ES-I3 (cell line): Measurements from ENCODE around the gene UBE2D4.
"Not testable (repeated sequence)": the region's sequence is repeated elsewhere in the genome, so short reads cannot be mapped to it uniquely, and the experiment has no call there.

Experiments used
- H3K36me3 ChIP-seq: 2 replicates; pipeline ENCODE4 v1.6.1; 2013; ENCODE audit warnings: mild to moderate bottlenecking, low read length, control low read depth, moderate library complexity; ENCODE audit not compliant: insufficient read depth
- H3K4me1 ChIP-seq: 2 replicates; pipeline ENCODE4 v1.6.1; 2013; ENCODE audit warnings: mild to moderate bottlenecking, control low read depth, low read length; ENCODE audit not compliant: insufficient read depth
- H3K9ac ChIP-seq: 2 replicates; pipeline ENCODE4 v1.6.1; 2013; ENCODE audit warnings: low read depth, mild to moderate bottlenecking, low read length, moderate library complexity
- H3K9me3 ChIP-seq: 2 replicates; pipeline ENCODE4 v1.6.1; 2013; ENCODE audit warnings: mild to moderate bottlenecking, low read length, moderate library complexity; ENCODE audit not compliant: control insufficient read depth, insufficient read depth

The UBE2D4 gene

DNA sequence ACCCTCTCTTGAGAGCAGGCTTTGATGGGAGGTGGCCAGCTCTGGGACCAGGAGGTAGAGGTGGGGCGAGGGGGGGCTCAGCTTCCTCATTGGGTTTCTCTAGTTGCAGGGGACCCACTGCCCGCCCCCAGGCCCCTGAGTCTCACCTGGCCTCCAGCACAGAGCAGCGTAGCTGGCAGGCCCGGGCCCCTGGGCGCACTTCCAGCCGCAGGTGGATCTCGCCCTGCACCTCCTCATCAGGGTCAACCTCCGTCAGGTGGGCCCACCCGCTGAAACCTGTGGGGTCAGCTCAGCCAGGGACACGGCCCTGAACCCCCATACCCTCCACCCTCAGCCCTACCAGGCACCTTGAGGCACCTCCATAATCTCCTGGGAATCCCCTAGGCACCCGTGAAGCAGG, 43.4 kb downstream of the UBE2D4 start:
- not testable (repeated sequence) for H3K9ac ChIP-seq, H3K4me1 ChIP-seq, H3K9me3 ChIP-seq, H3K36me3 ChIP-seq

DNA sequence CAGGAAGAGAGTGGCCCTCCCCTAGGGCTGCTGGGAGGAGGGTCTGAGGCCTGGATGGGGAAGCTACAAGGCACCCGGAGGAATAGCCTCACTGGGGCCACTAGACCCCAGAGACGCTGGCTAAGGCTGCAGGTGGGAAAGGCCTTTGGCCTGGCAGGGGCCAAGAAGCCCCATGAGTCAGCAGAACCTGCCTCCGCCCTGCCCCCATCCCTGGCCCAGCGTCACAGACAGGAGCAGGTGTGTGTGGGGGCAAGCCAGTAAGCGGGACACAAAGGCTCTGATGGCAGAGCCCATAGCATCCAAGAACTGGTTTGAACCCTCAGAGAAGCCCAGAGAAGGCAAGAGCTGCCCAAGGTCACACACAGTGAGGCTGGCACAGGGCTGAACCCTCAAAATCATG, 44.5 kb downstream of the UBE2D4 start:
- not testable (repeated sequence) for H3K36me3 ChIP-seq, H3K9me3 ChIP-seq

DNA sequence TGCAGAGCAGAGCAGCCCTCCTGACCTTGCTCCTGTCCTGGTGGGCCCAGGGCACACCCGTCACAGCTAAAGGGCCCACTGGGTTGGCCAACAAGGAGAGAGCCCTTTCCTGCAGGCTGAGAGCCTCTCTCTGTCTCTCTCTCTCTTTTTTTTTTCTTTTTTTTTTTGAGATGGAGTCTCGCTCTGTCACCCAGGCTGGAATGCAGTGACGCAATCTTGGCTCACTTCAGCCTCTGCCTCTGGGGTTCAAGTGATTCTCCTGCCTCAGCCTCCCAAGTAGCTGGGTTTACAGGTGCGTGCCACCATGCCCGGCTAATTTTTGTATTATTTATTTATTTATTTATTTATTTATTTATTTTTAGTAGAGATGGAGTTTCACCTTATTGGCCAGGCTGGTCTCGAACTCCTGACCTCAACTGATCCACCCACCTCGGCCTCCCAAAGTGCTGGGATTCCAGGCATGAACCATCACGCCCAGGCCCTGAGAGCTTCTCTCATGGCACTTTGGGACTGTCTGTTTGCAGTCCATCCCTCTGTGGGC, 47.9 kb downstream of the UBE2D4 start:
- not testable (repeated sequence) for H3K36me3 ChIP-seq, H3K4me1 ChIP-seq, H3K9ac ChIP-seq, H3K9me3 ChIP-seq

More for the DNA sequence above, 44.5 kb downstream of the UBE2D4 start:
- not testable (repeated sequence) for H3K4me1 ChIP-seq, H3K9ac ChIP-seq

DNA sequence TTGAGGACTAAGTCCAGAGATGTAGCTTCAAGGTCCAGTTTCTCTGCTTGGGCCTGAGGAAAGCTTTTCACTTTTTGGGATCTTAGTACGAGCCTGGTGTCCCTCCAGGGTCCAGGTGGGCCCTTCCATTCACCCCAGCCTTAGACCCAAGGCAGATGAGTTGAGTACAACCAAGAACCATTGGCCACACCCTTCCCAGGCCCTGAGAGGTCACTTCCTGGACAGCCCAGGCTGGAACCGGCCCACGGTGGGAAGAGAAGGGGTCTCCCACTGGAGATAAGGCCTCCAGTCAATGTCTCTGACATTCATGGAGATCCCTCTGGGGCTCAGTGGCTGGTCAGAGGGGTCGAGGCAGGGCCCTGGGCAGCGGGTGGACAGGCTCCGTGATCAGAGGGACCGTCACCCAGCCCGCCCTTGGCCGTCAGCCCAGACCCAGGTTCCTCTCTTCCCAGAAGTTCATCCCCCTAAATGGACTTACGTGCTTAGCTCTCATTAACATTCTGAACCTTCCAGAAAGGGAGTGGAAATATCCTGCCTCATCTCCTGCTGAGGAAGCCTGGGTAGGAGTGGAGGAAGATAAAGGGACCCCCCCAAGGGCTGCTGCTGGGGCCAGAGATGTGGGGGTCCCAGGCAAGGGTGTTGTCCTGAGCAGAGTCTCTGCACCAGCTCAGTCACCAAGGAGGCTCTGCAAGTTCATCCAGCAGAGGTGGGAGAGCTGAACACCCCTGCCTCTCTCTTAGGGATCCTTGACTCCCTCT, 48.7 kb downstream of the UBE2D4 start:
- H3K9ac ChIP-seq, H3K36me3 ChIP-seq, H3K4me1 ChIP-seq: not testable (repeated sequence)

DNA sequence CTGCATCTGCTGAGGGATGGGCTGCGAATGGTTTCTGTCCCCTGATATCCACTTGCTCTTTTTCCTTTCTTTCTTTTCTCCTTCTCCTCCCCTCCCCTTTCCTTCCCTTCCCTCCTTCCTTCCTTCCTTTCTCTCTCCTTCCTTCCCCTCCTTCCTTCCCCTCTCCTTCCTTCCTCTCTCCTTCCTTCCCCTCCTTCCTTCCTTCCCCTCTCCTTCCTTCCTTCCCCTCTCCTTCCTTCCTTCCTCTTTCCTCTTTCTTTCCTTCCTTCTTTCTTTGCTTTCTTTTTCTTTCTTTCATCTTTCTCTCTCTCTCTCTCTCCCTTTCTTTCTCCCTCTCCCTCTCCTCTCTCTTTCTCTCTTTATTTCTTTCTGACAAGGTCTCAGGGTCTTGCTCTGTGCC, 51.3 kb downstream of the UBE2D4 start:
- no peaks in the 10 kb centered on the region for H3K9me3 ChIP-seq

More for the DNA sequence above, 48.7 kb downstream of the UBE2D4 start:
- H3K9me3 ChIP-seq = not testable (repeated sequence)

DNA sequence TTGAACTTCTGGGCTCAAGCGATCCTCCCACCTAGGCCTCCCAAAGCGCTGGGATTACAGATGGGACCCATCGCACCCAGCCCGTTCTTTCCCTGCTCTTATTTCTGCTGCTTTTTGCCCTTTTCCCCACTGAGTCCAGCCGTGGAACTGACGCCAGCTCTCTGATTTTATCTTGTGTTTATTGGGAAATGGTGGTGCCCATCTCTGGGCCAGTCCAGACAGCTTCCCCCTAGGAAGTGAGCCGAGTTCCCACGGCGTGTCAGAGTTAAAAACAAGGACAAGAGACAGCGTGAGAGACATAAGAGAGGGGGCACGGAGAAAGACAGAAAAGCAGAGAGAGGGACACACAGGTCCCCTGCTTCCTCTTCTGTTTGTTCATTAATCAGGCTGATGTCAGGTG, 51.9 kb downstream of the UBE2D4 start:
- not testable (repeated sequence) for H3K36me3 ChIP-seq, H3K9ac ChIP-seq, H3K4me1 ChIP-seq, H3K9me3 ChIP-seq

More for the DNA sequence above, 51.3 kb downstream of the UBE2D4 start:
- no peaks in the 10 kb centered on the region for H3K36me3 ChIP-seq
- no peaks in the 10 kb centered on the region for H3K4me1 ChIP-seq
- H3K9ac ChIP-seq = no peak overlapping the region

DNA sequence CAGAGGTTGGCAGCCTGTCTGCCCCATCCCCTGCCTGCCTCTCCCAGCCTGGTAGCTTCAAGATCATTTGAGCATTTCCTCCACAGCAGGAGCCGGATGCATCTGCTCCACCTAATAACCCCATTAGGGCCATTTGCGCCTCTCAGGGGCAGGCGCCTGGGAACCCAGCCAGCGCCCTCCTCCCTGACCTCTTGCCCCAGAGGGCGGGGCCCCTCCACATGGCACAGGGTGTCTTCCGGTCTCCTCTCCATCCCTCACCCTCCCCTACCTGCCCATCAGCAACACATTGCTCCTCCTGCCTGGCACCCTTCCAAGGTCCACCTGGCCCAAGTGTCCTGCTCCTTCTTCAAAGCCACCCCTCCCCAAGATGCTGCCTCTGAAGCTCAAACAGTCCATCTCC, 56.6 kb downstream of the UBE2D4 start:
- not testable (repeated sequence) for H3K36me3 ChIP-seq, H3K9ac ChIP-seq, H3K4me1 ChIP-seq, H3K9me3 ChIP-seq

DNA sequence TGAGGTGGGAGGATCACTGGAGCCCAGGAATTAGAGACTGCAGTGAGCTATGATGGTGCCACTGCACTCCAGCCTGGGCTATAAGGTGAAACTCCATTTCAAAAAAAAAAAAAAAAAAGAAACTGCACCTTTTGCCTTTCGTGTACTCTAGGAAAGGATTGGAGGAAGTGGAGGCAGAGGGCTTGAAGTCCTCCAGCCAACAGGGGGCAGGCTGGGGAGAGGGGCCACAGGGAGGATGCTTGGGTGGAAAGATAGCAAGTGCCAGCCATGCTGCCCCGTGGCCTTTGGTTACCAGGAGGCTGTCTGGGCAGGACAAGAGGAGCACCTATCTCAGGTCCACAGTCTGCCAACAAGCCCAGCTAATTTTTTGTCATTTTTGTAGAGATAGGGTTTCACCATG, 57.5 kb downstream of the UBE2D4 start:
- H3K9me3 ChIP-seq, H3K36me3 ChIP-seq, H3K4me1 ChIP-seq, H3K9ac ChIP-seq: not testable (repeated sequence)

DNA sequence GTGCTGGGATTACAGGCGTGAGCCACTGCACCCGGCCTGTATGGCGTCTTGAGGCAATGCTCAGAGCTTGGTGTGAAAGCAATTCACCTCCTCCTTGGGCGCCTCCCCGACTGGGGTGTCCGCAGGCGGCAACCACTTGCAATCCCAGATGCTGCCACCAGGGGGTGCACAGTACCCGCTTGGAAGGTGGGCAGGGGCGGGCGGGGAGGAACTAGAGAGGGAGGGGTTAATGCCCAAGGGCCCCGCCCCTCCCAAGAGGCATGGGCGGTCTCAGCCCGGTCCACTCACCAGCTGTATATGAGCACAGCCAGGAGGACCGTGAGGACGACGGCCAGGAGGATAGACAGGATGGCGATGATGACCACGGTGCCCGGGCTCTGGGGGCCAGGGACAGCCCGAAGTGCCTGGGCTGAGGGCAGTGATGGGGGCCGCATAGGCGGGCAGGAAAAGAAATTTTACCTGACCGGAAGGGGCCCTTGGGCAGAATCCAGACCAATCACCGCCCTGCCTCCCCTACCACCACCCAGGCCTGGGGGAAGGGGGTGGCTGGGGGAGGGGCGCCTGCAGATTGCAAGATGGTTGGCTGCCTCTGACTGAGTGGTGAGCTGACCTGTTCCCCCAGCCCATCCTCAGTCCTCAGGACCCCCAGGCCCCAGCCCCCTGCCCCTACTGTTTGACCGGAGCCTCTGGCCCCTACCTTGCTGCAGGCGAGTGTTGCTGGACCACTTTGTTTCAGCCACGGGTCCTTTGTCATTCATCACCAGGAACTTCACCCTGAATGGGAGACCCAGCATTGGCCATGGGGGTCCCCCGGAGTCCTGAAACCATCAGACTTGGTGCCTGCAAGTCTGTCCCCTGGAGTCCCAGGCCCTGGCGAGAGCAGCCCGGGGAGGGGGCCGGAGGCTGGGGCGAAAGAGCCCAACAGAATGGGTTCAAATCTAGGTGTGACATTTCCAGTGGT, 59.9 kb downstream of the UBE2D4 start:
- H3K9me3 ChIP-seq, H3K36me3 ChIP-seq, H3K9ac ChIP-seq, H3K4me1 ChIP-seq: not testable (repeated sequence)

DNA sequence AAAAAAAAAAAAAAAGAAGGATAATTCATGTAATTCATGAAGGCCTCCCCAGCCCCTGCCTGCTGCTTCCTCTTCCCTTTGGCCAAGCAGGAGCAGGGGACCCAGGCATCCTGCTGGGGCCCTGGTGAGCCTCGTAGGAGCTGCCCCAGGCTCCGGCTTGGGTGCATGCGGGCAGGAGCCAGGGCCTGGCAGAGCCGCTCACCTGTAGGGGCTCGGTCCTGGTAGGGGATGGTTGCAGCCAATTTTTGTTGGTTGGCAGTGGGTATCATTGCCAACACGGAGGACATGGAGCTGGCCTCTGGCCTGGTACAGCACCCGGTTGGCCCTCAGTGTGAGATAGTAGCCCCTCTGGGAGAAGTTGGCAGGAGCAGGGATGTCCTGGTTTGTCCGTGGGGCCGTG, 61.2 kb downstream of the UBE2D4 start:
- not testable (repeated sequence) for H3K9ac ChIP-seq, H3K4me1 ChIP-seq, H3K36me3 ChIP-seq, H3K9me3 ChIP-seq

DNA sequence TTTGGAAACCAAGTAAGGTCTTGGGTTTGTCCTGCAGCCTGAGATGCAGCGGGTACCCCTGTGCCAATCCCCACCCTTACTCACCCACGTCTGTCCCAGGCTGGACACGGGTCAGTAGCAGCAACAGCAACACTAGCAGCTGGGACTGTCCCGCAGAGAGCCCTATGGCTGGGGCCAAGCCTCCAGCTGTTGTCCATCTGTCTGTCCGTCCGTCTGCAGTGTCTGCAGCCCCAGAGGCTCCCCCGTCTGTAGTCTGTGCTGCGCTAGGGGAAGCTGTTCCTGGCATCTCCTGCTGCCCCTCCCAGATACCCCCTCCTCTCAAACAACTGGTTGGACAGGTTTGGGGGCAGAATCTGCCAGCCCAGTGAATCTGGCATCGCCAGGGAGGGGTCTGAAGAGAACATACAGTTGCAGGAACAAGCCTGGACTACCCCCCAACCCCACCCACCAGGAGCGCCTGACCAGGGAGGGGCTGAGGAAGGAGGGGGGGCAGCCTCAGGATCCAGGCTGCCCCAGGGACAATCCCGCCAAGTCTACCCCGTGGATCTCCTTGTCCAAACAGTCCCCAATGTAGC, 63.9 kb downstream of the UBE2D4 start:
- H3K9ac ChIP-seq, H3K4me1 ChIP-seq, H3K9me3 ChIP-seq, H3K36me3 ChIP-seq: not testable (repeated sequence)

DNA sequence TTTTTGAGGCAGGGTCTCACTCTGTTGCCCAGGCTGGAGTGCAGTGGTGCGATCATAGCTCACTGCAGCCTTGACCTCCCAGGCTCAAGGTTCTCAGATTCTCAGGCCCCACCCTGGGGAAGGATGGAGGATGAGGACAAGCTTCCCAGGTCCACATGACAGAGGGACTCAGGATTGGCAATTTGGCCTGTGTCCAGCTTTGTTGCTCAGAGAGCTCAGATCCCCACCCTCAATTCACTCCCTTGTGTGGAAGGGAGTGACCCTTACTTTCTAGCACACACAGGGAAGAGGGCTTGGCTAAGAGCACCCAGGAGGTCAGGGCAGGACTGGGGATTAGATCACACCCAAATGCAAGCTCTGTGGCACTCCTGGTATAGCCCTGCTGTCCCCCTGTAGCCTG, 64.6 kb downstream of the UBE2D4 start:
- H3K36me3 ChIP-seq, H3K4me1 ChIP-seq, H3K9me3 ChIP-seq, H3K9ac ChIP-seq: not testable (repeated sequence)

DNA sequence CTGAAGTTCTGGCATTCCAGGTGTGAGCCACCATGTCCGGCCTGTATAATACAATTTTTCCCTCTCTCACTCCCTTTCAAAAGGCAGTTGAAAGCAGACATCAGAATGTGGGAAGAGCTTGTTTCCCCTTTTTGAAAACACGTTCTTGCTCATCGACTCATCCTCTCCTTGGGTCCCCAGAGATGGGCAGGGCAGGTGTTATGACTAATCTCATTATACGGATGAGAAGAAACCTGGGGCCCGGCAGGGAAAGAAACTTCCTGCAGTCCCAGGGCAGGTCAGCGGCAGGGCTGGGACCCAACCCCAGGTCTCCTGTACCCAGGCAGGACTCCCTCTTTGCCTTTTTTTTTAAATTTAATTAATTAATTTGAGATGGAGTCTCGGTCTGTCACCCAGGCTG, 66.7 kb downstream of the UBE2D4 start:
- not testable (repeated sequence) for H3K9ac ChIP-seq, H3K4me1 ChIP-seq, H3K9me3 ChIP-seq, H3K36me3 ChIP-seq

DNA sequence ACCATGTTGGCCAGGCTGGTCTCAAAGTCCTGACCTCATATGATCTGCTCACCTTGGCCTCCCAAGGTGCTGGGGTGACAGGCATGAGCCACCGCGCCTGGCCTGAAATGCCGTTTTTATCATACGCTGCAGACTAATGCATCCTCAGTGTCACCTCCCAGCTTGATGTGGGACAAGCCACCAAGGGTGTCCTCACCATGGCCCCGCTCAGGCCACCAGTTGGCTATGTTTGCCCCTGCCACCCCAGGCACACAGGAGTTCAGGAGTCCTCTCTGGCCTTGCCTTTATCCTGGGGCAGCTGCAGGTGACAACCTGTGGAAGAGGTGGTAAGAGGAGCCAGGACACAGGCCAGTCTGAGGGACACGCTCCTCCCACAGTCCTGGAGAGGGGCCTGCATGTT, 68.4 kb downstream of the UBE2D4 start:
- not testable (repeated sequence) for H3K9ac ChIP-seq, H3K36me3 ChIP-seq, H3K4me1 ChIP-seq, H3K9me3 ChIP-seq

DNA sequence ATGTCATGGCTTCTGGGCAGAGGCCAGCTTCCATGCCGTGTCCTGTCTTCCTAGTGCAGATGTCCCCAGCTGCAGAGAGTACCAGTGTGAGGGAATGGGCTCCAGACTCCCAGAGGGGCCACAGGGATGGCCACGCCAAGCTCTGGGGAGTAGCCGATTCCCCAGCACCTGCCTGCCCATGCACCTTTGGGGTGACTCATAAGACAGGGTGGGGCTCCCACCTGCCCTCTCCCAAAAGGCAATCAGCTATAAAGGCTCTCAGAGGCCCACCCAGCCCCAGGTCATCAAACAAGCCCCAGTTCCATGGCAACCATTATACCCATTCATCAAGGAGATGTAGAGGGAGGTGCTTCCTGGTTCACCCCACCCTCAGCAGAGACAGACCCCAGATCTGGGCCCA, 71.3 kb downstream of the UBE2D4 start, which contains the start of gene SPDYE1:
SPDYE1 (plus strand) TSS at position 366 of the 400 bp plus-strand sequence. CDS start 2,053 bp downstream, outside the sequence.
- not testable (repeated sequence) for H3K9me3 ChIP-seq, H3K4me1 ChIP-seq, H3K36me3 ChIP-seq, H3K9ac ChIP-seq
